HepG2 (cell line): ENCODE measurements around the gene AARS1. TPM values are rescaled to one million over a fixed set of nuclear protein-coding genes. Genes with fewer than 3 reads are reported as not detected.
"Not testable (repeated sequence)": the region's sequence is repeated elsewhere in the genome, so short reads cannot be mapped to it uniquely, and the experiment has no call there.

Experiments
- ATAC-seq: fragments of 200-7000 bp; cut with Tn5 transposase; 3 replicates; pipeline ENCODE4 v1.9.1; 2020; ENCODE audit warnings: mild to moderate bottlenecking, moderate library complexity
- BruUV-seq: library from RNA; stranded (reverse); fragments of 400-500 nt; replicated peaks from 2 replicates; lab custom pipeline; 2021; lab: Mats Ljungman, UMichigan
- CTCF ChIA-PET: fragments of 300-600 bp; formaldehyde crosslinking; extraction: SDS; loops from one replicate; lab custom pipeline; 2021; ENCODE audit warnings: low total read pairs, inconsistent platforms, low intra/inter-chr PET ratio; lab: Yijun Ruan, JAX
- POLR2A ChIA-PET: fragments of 350-600 bp; sonication (Branson Sonifier 250); formaldehyde crosslinking; loops from one replicate; lab custom pipeline; 2020; ENCODE audit warnings: antibody characterized with exemption, inconsistent platforms; lab: Yijun Ruan, JAX
- DNase-seq: peaks from one replicate; pipeline ENCODE4 v3.0.0-alpha.2; 2015; ENCODE audit warnings: low spot score
- FAIRE-seq: peaks from 3 replicates; lab custom pipeline; 2011; peaks lifted over from hg19 to GRCh38; lab: Jason Lieb, UNC
- H2AFZ ChIP-seq: one replicate; pipeline ENCODE4 v1.6.1; 2011; ENCODE audit warnings: low read length, inconsistent platforms
- H3K27ac ChIP-seq: fragments of 300-600 bp; 3 replicates; pipeline ENCODE4 v1.8.0; 2011; ENCODE audit warnings: mixed run types, mild to moderate bottlenecking, mixed read lengths, low read length, inconsistent platforms; ENCODE audit not compliant: insufficient read depth; ENCODE audit errors: extremely low read length
- H3K27me3 ChIP-seq, 2 experiments: fragments of 200-600 bp in 1 of 2; 2 replicates in 1 of 2; 3 replicates in 1 of 2; pipeline versions ENCODE4 v1.6.0 to v1.8.0; 2011; ENCODE audit warnings: low read length in 2 of 2, mild to moderate bottlenecking in 2 of 2, moderate library complexity in 2 of 2, inconsistent platforms in 1 of 2; ENCODE audit not compliant: insufficient read depth in 2 of 2, control insufficient read depth in 1 of 2
- H3K36me3 ChIP-seq, 2 experiments: fragments of 200-600 bp in 1 of 2; replicated peaks in 1 of 2; 2 replicates in 1 of 2; 3 replicates in 1 of 2; pipeline versions ENCODE4 v1.5.1 to v1.8.0; 2011; ENCODE audit warnings: low read length in 2 of 2, inconsistent platforms in 1 of 2; ENCODE audit not compliant: insufficient read depth in 2 of 2, control insufficient read depth in 1 of 2
- H3K4me1 ChIP-seq: 2 replicates; pipeline ENCODE4 v1.5.1; 2012; ENCODE audit warnings: low read length, inconsistent platforms; ENCODE audit not compliant: insufficient read depth
- H3K4me2 ChIP-seq: 2 replicates; pipeline ENCODE4 v1.6.0; 2011; ENCODE audit warnings: low read depth, low read length, inconsistent platforms
- H3K4me3 ChIP-seq, 3 experiments: fragments of 200-600 bp in 1 of 3; sonication (generic), shearing (Covaris generic) in 1 of 3; replicated peaks in 1 of 3; 2 replicates each; pipeline ENCODE4 v1.5.1; 2011 to 2016; ENCODE audit warnings: low read length in 3 of 3, inconsistent platforms in 2 of 3, low read depth in 2 of 3, mild to moderate bottlenecking in 2 of 3, control low read depth in 1 of 3, mixed read lengths in 1 of 3; ENCODE audit not compliant: insufficient read depth in 1 of 3
- H3K79me2 ChIP-seq: one replicate; pipeline ENCODE4 v1.6.1; 2011; ENCODE audit warnings: low read length, inconsistent platforms; ENCODE audit not compliant: insufficient read depth
- H3K9ac ChIP-seq: 2 replicates; pipeline ENCODE4 v1.6.0; 2011; ENCODE audit warnings: mild to moderate bottlenecking, low read depth, low read length, inconsistent platforms; ENCODE audit not compliant: insufficient read depth
- H3K9me3 ChIP-seq: 2 replicates; pipeline ENCODE4 v1.5.1; 2012; ENCODE audit warnings: mild to moderate bottlenecking, low read length
- H4K20me1 ChIP-seq: 2 replicates; pipeline ENCODE4 v1.6.0; 2011; ENCODE audit warnings: inconsistent platforms, mild to moderate bottlenecking, low read length, moderate library complexity; ENCODE audit not compliant: insufficient read depth
- HNRNPK ChIP-seq: fragments of 200-400 bp; formaldehyde crosslinking; IDR thresholded peaks from 2 replicates; pipeline ENCODE4 v1.6.1; 2018; ENCODE audit warnings: low read length, low read depth, moderate library complexity, mild to moderate bottlenecking; ENCODE audit not compliant: poor library complexity, severe bottlenecking
- PCBP1 ChIP-seq: fragments of 200-400 bp; formaldehyde crosslinking; IDR thresholded peaks from 2 replicates; pipeline ENCODE4 v1.6.1; 2017; ENCODE audit warnings: mild to moderate bottlenecking, low read depth, low read length, borderline replicate concordance
- ZNF629 ChIP-seq: sonication (generic); formaldehyde crosslinking; conservative IDR thresholded peaks from 2 replicates; pipeline ENCODE4 v1.5.0; 2020; ENCODE audit warnings: missing genetic modification reagents
- WGBS: methylation state at CpG from one replicate; pipeline ENCODE4 v1.1.6; 2017; ENCODE audit warnings: low lambda C conversion rate; 5-methylcytosine and 5-hydroxymethylcytosine counted together
- in situ Hi-C: cut with HindIII; loops from 2 replicates; pipeline ENCODE4 v1.10.0; 2017; ENCODE audit warnings: low pct_unique_long_range_greater_than_20kb; ENCODE audit not compliant: extremely low pct_ligation_motif_present
- intact Hi-C: fragments of 100-400 bp; cut with micrococcal nuclease; formaldehyde crosslinking; loops from one replicate; pipeline ENCODE4 v1.10.0; 2022; ENCODE audit not compliant: unreplicated experiment
- polyA plus RNA-seq, 8 experiments: library from polyadenylated mRNA; depleted of rRNA in 3 of 8; stranded (reverse) in 7 of 8; unstranded in 1 of 8; fragments of >200 nt; fragmentation: Illumina TruSeq in 4 of 8; extraction: Trizol in 4 of 8; gene quantifications; 2 replicates each; pipeline versions ENCODE4 v1.2.1 to v1.2.3, GENCODE V29; 2011 to 2016; ENCODE audit warnings: low read depth in 4 of 8, missing spikeins in 1 of 8, mixed read lengths in 1 of 8; ENCODE audit not compliant: insufficient read depth in 1 of 8
- total RNA-seq, 5 experiments: library from RNA; depleted of rRNA; stranded (reverse); fragments of >200 nt; fragmentation: Illumina TruSeq; extraction: Trizol; gene quantifications; 2 replicates each; pipeline ENCODE4 v1.2.3, GENCODE V29; 2016; ENCODE audit warnings: low read depth in 1 of 5

AARS1 gene
- total and polyA plus RNA-seq, 2 of the 13 experiments (the other 11 are each of a cell fraction or from before 2014, with no cell fraction given): 107 to 132 TPM

DNA sequence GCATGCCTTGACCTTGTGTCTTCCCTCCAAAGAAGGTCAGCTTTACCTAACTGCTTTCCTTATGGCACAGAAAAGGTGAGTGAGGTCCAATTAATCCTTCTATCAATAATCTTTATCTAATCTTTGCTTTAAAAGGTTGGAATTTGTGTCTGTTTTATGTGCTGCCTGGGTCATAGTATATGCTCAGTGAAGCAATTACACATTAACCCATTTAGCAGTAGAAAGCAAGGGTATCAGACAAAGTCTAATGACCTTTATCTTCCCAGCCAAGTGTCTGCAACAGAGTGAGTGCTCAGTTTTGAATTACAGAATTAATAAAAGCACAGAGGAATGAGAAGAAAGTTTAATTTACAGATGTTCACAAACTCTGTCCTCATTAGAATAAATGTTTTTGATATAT is 63.3 kb downstream of the AARS1 start:
- H3K79me2 ChIP-seq, ATAC-seq, H2AFZ ChIP-seq, H3K4me3 ChIP-seq, FAIRE-seq, H3K27me3 ChIP-seq, in situ Hi-C loops, H3K9me3 ChIP-seq, CTCF ChIA-PET, DNase-seq, POLR2A ChIA-PET, H3K9ac ChIP-seq, BruUV-seq, H3K36me3 ChIP-seq: not testable (repeated sequence)
- H3K4me1 ChIP-seq: 0 out of 2 replicates have a peak, but pooled peaks cover 10% of the 10 kb centered on the region
- peak; percentile 75 for TF ChIP-seq ZNF629
- TF ChIP-seq, all 625 proteins: peak for 1; not testable (repeated sequence) for 624
- H4K20me1 ChIP-seq, H3K27ac ChIP-seq, H3K4me2 ChIP-seq, intact Hi-C loops: not testable (repeated sequence)

DNA sequence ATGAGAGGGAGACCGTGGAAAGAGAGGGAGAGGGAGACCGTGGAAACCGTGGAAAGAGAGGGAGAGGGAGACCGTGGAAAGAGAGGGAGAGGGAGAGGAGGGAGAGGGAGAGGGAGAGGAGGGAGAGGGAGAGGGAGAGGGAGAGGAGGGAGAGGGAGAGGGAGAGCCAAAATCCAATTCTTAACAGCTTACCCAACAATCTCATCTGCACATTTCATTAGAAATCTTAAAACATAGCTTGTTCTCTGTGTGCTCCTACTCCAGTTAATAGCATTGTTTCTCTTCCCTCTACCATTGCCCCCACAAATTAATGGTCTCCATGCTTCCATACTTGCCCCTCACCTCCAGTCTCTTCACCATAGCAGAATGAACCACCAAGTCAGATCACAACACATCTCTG is 63.9 kb downstream of the AARS1 start:
- in situ Hi-C loops, H3K4me3 ChIP-seq, BruUV-seq, FAIRE-seq, H4K20me1 ChIP-seq, CTCF ChIA-PET, H3K27me3 ChIP-seq, H3K9ac ChIP-seq, ATAC-seq, H3K27ac ChIP-seq, DNase-seq, POLR2A ChIA-PET, H3K36me3 ChIP-seq, H3K9me3 ChIP-seq, intact Hi-C loops, H3K4me2 ChIP-seq, H3K79me2 ChIP-seq, H2AFZ ChIP-seq: not testable (repeated sequence)
- 0 out of 2 replicates have a peak, but pooled peaks cover 10% of the 10 kb centered on the region for H3K4me1 ChIP-seq
- TF ChIP-seq HNRNPK (peak; percentile 94), PCBP1 (0 out of 2 replicates have a peak, but pooled peaks have one; percentile 69)
- 98% methylated on average over 4 of the region's 4 CpGs for WGBS

DNA sequence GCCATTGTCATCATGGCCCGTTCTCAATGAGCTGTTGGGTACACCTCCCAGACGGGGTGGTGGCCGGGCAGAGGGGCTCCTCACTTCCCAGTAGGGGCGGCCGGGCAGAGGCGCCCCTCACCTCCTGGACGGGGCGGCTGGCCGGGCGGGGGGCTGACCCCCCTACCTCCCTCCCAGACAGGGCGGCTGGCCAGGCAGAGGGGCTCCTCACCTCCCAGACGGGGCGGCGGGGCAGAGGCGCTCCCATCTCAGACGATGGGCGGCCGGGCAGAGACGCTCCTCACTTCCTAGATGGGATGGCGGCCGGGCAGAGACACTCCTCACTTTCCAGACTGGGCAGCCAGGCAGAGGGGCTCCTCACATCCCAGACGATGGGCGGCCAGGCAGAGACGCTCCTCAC is 64.7 kb downstream of the AARS1 start:
- H3K9me3 ChIP-seq, ATAC-seq, H4K20me1 ChIP-seq, H3K4me2 ChIP-seq, H3K27ac ChIP-seq, FAIRE-seq, in situ Hi-C loops, H3K79me2 ChIP-seq, DNase-seq, BruUV-seq, H3K27me3 ChIP-seq, POLR2A ChIA-PET, H3K9ac ChIP-seq, H2AFZ ChIP-seq, H3K36me3 ChIP-seq, intact Hi-C loops, H3K4me3 ChIP-seq, CTCF ChIA-PET: not testable (repeated sequence)
- H3K4me1 ChIP-seq: 0 out of 2 replicates have a peak, but pooled peaks cover 10% of the 10 kb centered on the region
- no CpG with 5 or more reads among the region's 24 CpGs for WGBS

- H4K20me1 ChIP-seq, H3K4me3 ChIP-seq, H3K9me3 ChIP-seq, FAIRE-seq, ATAC-seq, H2AFZ ChIP-seq, BruUV-seq, intact Hi-C loops, H3K27ac ChIP-seq, H3K27me3 ChIP-seq, H3K9ac ChIP-seq, DNase-seq, H3K36me3 ChIP-seq, POLR2A ChIA-PET, in situ Hi-C loops, H3K79me2 ChIP-seq, H3K4me2 ChIP-seq, CTCF ChIA-PET: not testable (repeated sequence)
- H3K4me1 ChIP-seq: 0 out of 2 replicates have a peak, but pooled peaks cover 10% of the 10 kb centered on the region
- 26% methylated on average over 1 of the region's 3 CpGs for WGBS
Measured at GRCh38 chr16:70223971-70224513, 65.3 kb downstream of the AARS1 start.
